IMR-90 (cell line): ENCODE results near the gene TIMM10. TPM values are rescaled to one million over a fixed set of nuclear protein-coding genes. Genes with fewer than 3 reads are reported as not detected.

Experiments used
- ATAC-seq: fragments of 200-7000 bp; cut with Tn5 transposase; 2 replicates; pipeline ENCODE4 v1.9.1; 2020; ENCODE audit warnings: low read depth, mild to moderate bottlenecking, moderate library complexity
- BruUV-seq: library from RNA; stranded (reverse); fragments of 400-500 nt; replicated peaks from 2 replicates; lab custom pipeline; 2021; lab: Mats Ljungman, UMichigan
- CTCF ChIA-PET: fragments of 300-600 bp; formaldehyde crosslinking; extraction: SDS; loops from one replicate; lab custom pipeline; 2021; ENCODE audit warnings: antibody characterized with exemption; lab: Yijun Ruan, JAX
- POLR2A ChIA-PET: fragments of 300-600 bp; sonication (Branson Sonifier 250); formaldehyde crosslinking; loops from one replicate; lab custom pipeline; 2022; ENCODE audit warnings: antibody characterized with exemption; ENCODE audit not compliant: unreplicated experiment; lab: Charles Lee
- DNase-seq: peaks from one replicate; pipeline ENCODE4 v3.0.0; 2013
- H2AFZ ChIP-seq: replicated peaks from 2 replicates; pipeline ENCODE3; 2013; ENCODE audit warnings: low read length, mild to moderate bottlenecking; ENCODE audit not compliant: poor library complexity
- H2AK5ac ChIP-seq: 2 replicates; pipeline ENCODE4 v1.6.1; 2013; ENCODE audit warnings: low read depth, low read length, inconsistent platforms
- H2AK9ac ChIP-seq: replicated peaks from 2 replicates; pipeline ENCODE3; 2013; ENCODE audit warnings: mild to moderate bottlenecking, low read depth, low read length, moderate library complexity; ENCODE audit not compliant: poor library complexity
- H2BK120ac ChIP-seq: 2 replicates; pipeline ENCODE4 v1.6.1; 2013; ENCODE audit warnings: low read depth, low read length, inconsistent platforms
- H2BK15ac ChIP-seq: 3 replicates; pipeline ENCODE4 v1.6.1; 2013; ENCODE audit warnings: low read depth, low read length, inconsistent platforms
- H2BK20ac ChIP-seq: 2 replicates; pipeline ENCODE4 v1.6.1; 2013; ENCODE audit warnings: low read depth, mild to moderate bottlenecking, inconsistent platforms, low read length, moderate library complexity
- H2BK5ac ChIP-seq: 2 replicates; pipeline ENCODE4 v1.6.1; 2013; ENCODE audit warnings: mild to moderate bottlenecking, low read depth, low read length, inconsistent platforms; ENCODE audit not compliant: poor library complexity, severe bottlenecking
- H3K14ac ChIP-seq: replicated peaks from 2 replicates; pipeline ENCODE4 v1.6.1; 2013; ENCODE audit warnings: low read depth, low read length, inconsistent platforms
- H3K18ac ChIP-seq: 2 replicates; pipeline ENCODE4 v1.6.1; 2013; ENCODE audit warnings: low read depth, low read length, control low read depth
- H3K23ac ChIP-seq: 2 replicates; pipeline ENCODE4 v1.6.1; 2013; ENCODE audit warnings: low read depth, low read length, inconsistent platforms
- H3K27ac ChIP-seq: 2 replicates; pipeline ENCODE4 v1.5.1; 2013; ENCODE audit warnings: mild to moderate bottlenecking, control low read depth, low read length; ENCODE audit not compliant: insufficient read depth
- H3K27me3 ChIP-seq: 2 replicates; pipeline ENCODE4 v1.6.1; 2013; ENCODE audit warnings: low read length; ENCODE audit not compliant: control insufficient read depth, insufficient read depth
- H3K36me3 ChIP-seq: 2 replicates; pipeline ENCODE4 v1.6.1; 2013; ENCODE audit warnings: low read length, mixed read lengths; ENCODE audit not compliant: control insufficient read depth, insufficient read depth
- H3K4ac ChIP-seq: 2 replicates; pipeline ENCODE4 v1.6.1; 2013; ENCODE audit warnings: low read depth, low read length, inconsistent platforms
- H3K4me1 ChIP-seq: 2 replicates; pipeline ENCODE4 v1.6.1; 2013; ENCODE audit warnings: low read length, mixed read lengths; ENCODE audit not compliant: control insufficient read depth, insufficient read depth
- H3K4me2 ChIP-seq: 2 replicates; pipeline ENCODE4 v1.6.1; 2013; ENCODE audit warnings: low read depth, mild to moderate bottlenecking, control low read depth, low read length, moderate library complexity
- H3K4me3 ChIP-seq: 2 replicates; pipeline ENCODE4 v1.5.1; 2013; ENCODE audit warnings: low read depth, mild to moderate bottlenecking, control low read depth, low read length, moderate library complexity; ENCODE audit not compliant: insufficient read depth
- H3K56ac ChIP-seq: 2 replicates; pipeline ENCODE4 v1.6.1; 2013; ENCODE audit warnings: low read length, inconsistent platforms; ENCODE audit not compliant: insufficient read depth; ENCODE audit errors: extremely low read depth
- H3K79me1 ChIP-seq, 2 experiments: 2 replicates each; pipeline ENCODE4 v1.6.1; 2013; ENCODE audit warnings: low read length in 2 of 2, inconsistent platforms in 1 of 2, low read depth in 1 of 2
- H3K9ac ChIP-seq: 2 replicates; pipeline ENCODE4 v1.6.1; 2013; ENCODE audit warnings: low read depth, low read length, control low read depth
- H3K9me1 ChIP-seq: 2 replicates; pipeline ENCODE4 v1.6.1; 2013; ENCODE audit warnings: low read length, inconsistent platforms; ENCODE audit not compliant: insufficient read depth
- H3K9me3 ChIP-seq: 2 replicates; pipeline ENCODE4 v1.6.1; 2013; ENCODE audit warnings: low read length; ENCODE audit not compliant: control insufficient read depth, insufficient read depth
- H4K20me1 ChIP-seq: 2 replicates; pipeline ENCODE4 v1.6.1; 2013; ENCODE audit warnings: low read length, inconsistent platforms; ENCODE audit not compliant: insufficient read depth
- H4K5ac ChIP-seq: 2 replicates; pipeline ENCODE4 v1.6.1; 2013; ENCODE audit warnings: mild to moderate bottlenecking, low read depth, low read length, control low read depth
- H4K8ac ChIP-seq, 2 experiments: 2 replicates each; pipeline ENCODE4 v1.6.1; 2013; ENCODE audit warnings: low read depth in 2 of 2, low read length in 2 of 2, control low read depth in 1 of 2, inconsistent platforms in 1 of 2
- H4K91ac ChIP-seq: 2 replicates; pipeline ENCODE4 v1.6.1; 2013; ENCODE audit warnings: low read depth, low read length, inconsistent platforms; ENCODE audit not compliant: insufficient read depth
- BHLHE40 ChIP-seq: fragments of 150-350 bp; IDR thresholded peaks from 2 replicates; pipeline ENCODE4 v1.6.1; 2016; ENCODE audit warnings: mild to moderate bottlenecking, low read depth, low read length
- CEBPB ChIP-seq: IDR thresholded peaks from 2 replicates; pipeline ENCODE4 v1.6.1; 2012; ENCODE audit warnings: low read depth, low read length, improper control_type of control experiment
- CHD1 ChIP-seq: IDR thresholded peaks from 2 replicates; pipeline ENCODE4 v1.6.1; 2012; ENCODE audit warnings: low read depth, low read length, improper control_type of control experiment
- FOS ChIP-seq: fragments of 150-350 bp; IDR thresholded peaks from 2 replicates; pipeline ENCODE4 v1.6.1; 2016; ENCODE audit warnings: low read depth, low read length
- MAFK ChIP-seq: IDR thresholded peaks from 2 replicates; pipeline ENCODE4 v1.6.1; 2012; ENCODE audit warnings: low read depth, low read length, improper control_type of control experiment
- MAZ ChIP-seq: IDR thresholded peaks from 2 replicates; pipeline ENCODE4 v1.6.1; 2012; ENCODE audit warnings: low read depth, mild to moderate bottlenecking, low read length, improper control_type of control experiment, moderate library complexity, borderline replicate concordance
- MXI1 ChIP-seq: IDR thresholded peaks from 2 replicates; pipeline ENCODE4 v1.6.1; 2012; ENCODE audit warnings: low read depth, mild to moderate bottlenecking, low read length, moderate library complexity, borderline replicate concordance
- NFE2L2 ChIP-seq: fragments of 150-350 bp; IDR thresholded peaks from 2 replicates; pipeline ENCODE4 v1.6.1; 2016; ENCODE audit warnings: low read depth, mild to moderate bottlenecking, low read length
- POLR2A ChIP-seq: IDR thresholded peaks from 2 replicates; pipeline ENCODE4 v1.6.1; 2012; ENCODE audit warnings: mild to moderate bottlenecking, low read depth, low read length
- RAD21 ChIP-seq: IDR thresholded peaks from 2 replicates; pipeline ENCODE4 v1.6.1; 2012; ENCODE audit warnings: low read length, improper control_type of control experiment
- RCOR1 ChIP-seq: IDR thresholded peaks from 2 replicates; pipeline ENCODE4 v1.6.1; 2012; ENCODE audit warnings: mild to moderate bottlenecking, low read length, improper control_type of control experiment; ENCODE audit not compliant: insufficient replicate concordance
- RFX5 ChIP-seq: IDR thresholded peaks from 2 replicates; pipeline ENCODE4 v1.8.0; 2012; ENCODE audit warnings: low read depth, mild to moderate bottlenecking, low read length, moderate library complexity
- SMC3 ChIP-seq: fragments of 150-350 bp; IDR thresholded peaks from 2 replicates; pipeline ENCODE4 v1.6.1; 2016; ENCODE audit warnings: low read depth, mild to moderate bottlenecking, antibody characterized with exemption, low read length, moderate library complexity
- WGBS, 2 experiments: methylation state at CpG; one replicate each; pipeline versions ENCODE4 v1.1.5 to v1.1.7; 2013; ENCODE audit warnings: missing lambda C conversion rate in 2 of 2; ENCODE audit not compliant: insufficient read length in 1 of 2; ENCODE audit errors: extremely low coverage in 2 of 2; 5-methylcytosine and 5-hydroxymethylcytosine counted together
- dilution Hi-C: fragments of 300-500 bp; cut with HindIII; formaldehyde crosslinking; loops from one replicate; pipeline ENCODE4 v1.14.3; 2018; ENCODE audit warnings: low sequenced_read_pairs; ENCODE audit not compliant: unreplicated experiment
- in situ Hi-C: fragments of 300-500 bp; cut with MboI; formaldehyde crosslinking; loops from 3 replicates; pipeline ENCODE4 v1.14.3; 2019; ENCODE audit warnings: low sequenced_read_pairs, inconsistent platforms, mixed read lengths
- intact Hi-C: fragments of 100-400 bp; cut with micrococcal nuclease; formaldehyde crosslinking; loops from 2 replicates; pipeline ENCODE4 v1.10.0; 2022
- polyA plus RNA-seq, 3 experiments: library from polyadenylated mRNA; depleted of rRNA; stranded (reverse); fragments of >200 nt; gene quantifications; 2 replicates each; pipeline ENCODE4 v1.2.3, GENCODE V29; 2012; ENCODE audit warnings: low replicate concordance in 1 of 3
- total RNA-seq: library from RNA; depleted of rRNA; stranded (reverse); fragments of >200 nt; gene quantifications from 2 replicates; pipeline ENCODE4 v1.2.3, GENCODE V29; 2012
- TF ChIP-seq, protein P1 (sequence below): fragments of 150-350 bp; IDR thresholded peaks from 2 replicates; pipeline ENCODE4 v1.6.1; 2017; ENCODE audit warnings: mild to moderate bottlenecking, antibody characterized with exemption, low read length, low read depth
- TF ChIP-seq, protein P2 (sequence below): conservative IDR thresholded peaks from 2 replicates; pipeline ENCODE4 v1.5.1; 2012; ENCODE audit warnings: mild to moderate bottlenecking, low read depth, low read length, improper control_type of control experiment
- TF ChIP-seq, protein P3 (sequence below): fragments of 150-350 bp; IDR thresholded peaks from 2 replicates; pipeline ENCODE4 v1.6.1; 2016; ENCODE audit warnings: low read depth, mild to moderate bottlenecking, low read length, moderate library complexity, borderline replicate concordance

TIMM10 gene
- total and polyA plus RNA-seq, 2 of the 4 experiments (the other 2 are of a cell fraction) = 96.8 to 135 TPM

GRCh38 chr11:57543593-57543992, 13.0 kb upstream of the TIMM10 start:
- Histone ChIP-seq H3K23ac (no peak overlapping the region), H3K36me3 (peaks cover 2% of the 10 kb centered on the region; the same call in 1 of the 2 replicates), H4K5ac (no peak overlapping the region), H3K4me1 (no peaks in the 10 kb centered on the region; the same call in 1 of the 2 replicates), H3K18ac (no peak overlapping the region), H3K4ac (no peak overlapping the region), H2BK15ac (no peak overlapping the region), H2BK20ac (no peak overlapping the region), H2BK5ac (no peak overlapping the region), H3K56ac (no peak overlapping the region), H2AK5ac (no peak overlapping the region), H3K9me3 (no peaks in the 10 kb centered on the region), H2BK120ac (no peak overlapping the region), H3K4me2 (no peak overlapping the region), H4K20me1 (no peaks in the 10 kb centered on the region), H3K27ac (no peak overlapping the region), H3K14ac (no peak overlapping the region), H2AFZ (peak overlapping the region; percentile 43), H4K91ac (no peak overlapping the region), H3K9ac (no peak overlapping the region), H3K27me3 (peaks cover 15% of the 10 kb centered on the region), H3K79me1 (no peaks in the 10 kb centered on the region), H3K4me3 (no peak overlapping the region), H3K9me1 (no peaks in the 10 kb centered on the region), H2AK9ac (no peak overlapping the region), H4K8ac (no peak overlapping the region)
- TF ChIP-seq MXI1 (no peak), RCOR1 (no peak), SMC3 (no peak), NFE2L2 (no peak), POLR2A (no peak), CHD1 (no peak), BHLHE40 (no peak), MAZ (no peak), RAD21 (no peak), RFX5 (no peak), MAFK (no peak), CEBPB (no peak), FOS (no peak)
- TF ChIP-seq, protein P1, sequence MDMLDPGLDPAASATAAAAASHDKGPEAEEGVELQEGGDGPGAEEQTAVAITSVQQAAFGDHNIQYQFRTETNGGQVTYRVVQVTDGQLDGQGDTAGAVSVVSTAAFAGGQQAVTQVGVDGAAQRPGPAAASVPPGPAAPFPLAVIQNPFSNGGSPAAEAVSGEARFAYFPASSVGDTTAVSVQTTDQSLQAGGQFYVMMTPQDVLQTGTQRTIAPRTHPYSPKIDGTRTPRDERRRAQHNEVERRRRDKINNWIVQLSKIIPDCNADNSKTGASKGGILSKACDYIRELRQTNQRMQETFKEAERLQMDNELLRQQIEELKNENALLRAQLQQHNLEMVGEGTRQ = no peak
- TF ChIP-seq, protein P2, sequence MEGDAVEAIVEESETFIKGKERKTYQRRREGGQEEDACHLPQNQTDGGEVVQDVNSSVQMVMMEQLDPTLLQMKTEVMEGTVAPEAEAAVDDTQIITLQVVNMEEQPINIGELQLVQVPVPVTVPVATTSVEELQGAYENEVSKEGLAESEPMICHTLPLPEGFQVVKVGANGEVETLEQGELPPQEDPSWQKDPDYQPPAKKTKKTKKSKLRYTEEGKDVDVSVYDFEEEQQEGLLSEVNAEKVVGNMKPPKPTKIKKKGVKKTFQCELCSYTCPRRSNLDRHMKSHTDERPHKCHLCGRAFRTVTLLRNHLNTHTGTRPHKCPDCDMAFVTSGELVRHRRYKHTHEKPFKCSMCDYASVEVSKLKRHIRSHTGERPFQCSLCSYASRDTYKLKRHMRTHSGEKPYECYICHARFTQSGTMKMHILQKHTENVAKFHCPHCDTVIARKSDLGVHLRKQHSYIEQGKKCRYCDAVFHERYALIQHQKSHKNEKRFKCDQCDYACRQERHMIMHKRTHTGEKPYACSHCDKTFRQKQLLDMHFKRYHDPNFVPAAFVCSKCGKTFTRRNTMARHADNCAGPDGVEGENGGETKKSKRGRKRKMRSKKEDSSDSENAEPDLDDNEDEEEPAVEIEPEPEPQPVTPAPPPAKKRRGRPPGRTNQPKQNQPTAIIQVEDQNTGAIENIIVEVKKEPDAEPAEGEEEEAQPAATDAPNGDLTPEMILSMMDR = no peak
- TF ChIP-seq, protein P3, sequence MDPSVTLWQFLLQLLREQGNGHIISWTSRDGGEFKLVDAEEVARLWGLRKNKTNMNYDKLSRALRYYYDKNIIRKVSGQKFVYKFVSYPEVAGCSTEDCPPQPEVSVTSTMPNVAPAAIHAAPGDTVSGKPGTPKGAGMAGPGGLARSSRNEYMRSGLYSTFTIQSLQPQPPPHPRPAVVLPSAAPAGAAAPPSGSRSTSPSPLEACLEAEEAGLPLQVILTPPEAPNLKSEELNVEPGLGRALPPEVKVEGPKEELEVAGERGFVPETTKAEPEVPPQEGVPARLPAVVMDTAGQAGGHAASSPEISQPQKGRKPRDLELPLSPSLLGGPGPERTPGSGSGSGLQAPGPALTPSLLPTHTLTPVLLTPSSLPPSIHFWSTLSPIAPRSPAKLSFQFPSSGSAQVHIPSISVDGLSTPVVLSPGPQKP = no peak
- ChIA-PET CTCF (interaction anchor here (1.5 kb wide), 1 partner anchor 101 kb away, joined by 3 read pairs; no protein-coding TSS in a partner anchor), POLR2A (no interaction called here)
- dilution Hi-C loops (no loop called here), in situ Hi-C loops (no loop called here), intact Hi-C loops (no loop called here)
- DNase-seq = no peak
- BruUV-seq = no TSS peak
- no peak for ATAC-seq
- 60% methylated on average over 2 of the region's 6 CpGs; no CpG with 5 or more reads in 1 of the 2 experiments for WGBS, 2 experiments
